Peyer's patch (tissue), 4 donors: ENCODE measurements around the gene CRCP.

Experiments
- POLR2A ChIP-seq, 2 donors: fragments of 450-650 bp; IDR thresholded peaks; one replicate each; pipeline ENCODE4 v1.5.1; 2017; ENCODE audit warnings: antibody characterized with exemption in 2 of 2, mild to moderate bottlenecking in 2 of 2, moderate library complexity in 2 of 2
- TF ChIP-seq, protein P1 (sequence below), 6 experiments: fragments of 450-650 bp in 4 of 6; fragments of 200-600 bp in 2 of 6; sonication (generic) in 1 of 6; IDR thresholded peaks; one replicate each; pipeline ENCODE4 v1.5.1; 2017 to 2019; ENCODE audit warnings: antibody characterized with exemption in 6 of 6, mild to moderate bottlenecking in 3 of 6, moderate library complexity in 1 of 6

DNA sequence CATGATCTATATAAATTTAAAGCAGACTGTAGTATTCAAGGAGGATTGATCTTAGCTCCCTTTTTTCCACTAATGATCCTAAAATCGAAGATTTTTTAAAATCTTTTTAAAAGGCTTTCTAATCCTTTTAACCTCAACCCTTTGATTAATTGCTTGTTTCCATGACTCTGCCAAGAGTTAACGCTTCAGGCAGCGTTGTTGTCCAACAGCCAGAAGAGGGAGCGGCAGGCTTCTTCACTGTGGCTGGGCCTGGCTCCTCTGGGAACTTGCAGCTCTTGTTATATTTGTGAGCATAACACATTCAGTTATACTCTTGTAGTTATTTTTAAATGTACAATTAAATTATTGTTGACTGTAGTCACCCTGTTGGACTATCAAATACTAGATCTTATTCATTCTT, 26.3 kb downstream of the CRCP start:
- TF ChIP-seq, protein P1, sequence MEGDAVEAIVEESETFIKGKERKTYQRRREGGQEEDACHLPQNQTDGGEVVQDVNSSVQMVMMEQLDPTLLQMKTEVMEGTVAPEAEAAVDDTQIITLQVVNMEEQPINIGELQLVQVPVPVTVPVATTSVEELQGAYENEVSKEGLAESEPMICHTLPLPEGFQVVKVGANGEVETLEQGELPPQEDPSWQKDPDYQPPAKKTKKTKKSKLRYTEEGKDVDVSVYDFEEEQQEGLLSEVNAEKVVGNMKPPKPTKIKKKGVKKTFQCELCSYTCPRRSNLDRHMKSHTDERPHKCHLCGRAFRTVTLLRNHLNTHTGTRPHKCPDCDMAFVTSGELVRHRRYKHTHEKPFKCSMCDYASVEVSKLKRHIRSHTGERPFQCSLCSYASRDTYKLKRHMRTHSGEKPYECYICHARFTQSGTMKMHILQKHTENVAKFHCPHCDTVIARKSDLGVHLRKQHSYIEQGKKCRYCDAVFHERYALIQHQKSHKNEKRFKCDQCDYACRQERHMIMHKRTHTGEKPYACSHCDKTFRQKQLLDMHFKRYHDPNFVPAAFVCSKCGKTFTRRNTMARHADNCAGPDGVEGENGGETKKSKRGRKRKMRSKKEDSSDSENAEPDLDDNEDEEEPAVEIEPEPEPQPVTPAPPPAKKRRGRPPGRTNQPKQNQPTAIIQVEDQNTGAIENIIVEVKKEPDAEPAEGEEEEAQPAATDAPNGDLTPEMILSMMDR (IDR thresholded peaks at IDR 0.05), result peak in 5 of 6 experiments; percentile 5 to 23 (median 15)
- TF ChIP-seq POLR2A (IDR thresholded peaks at IDR 0.05), result no peak
